ENCODE data around the gene QRICH1. TPM values are rescaled to one million over a fixed set of nuclear protein-coding genes. Genes with fewer than 3 reads are reported as not detected.
A peak's percentile ranks its signal among the peaks of the same experiment; 100 is the strongest.
"Not testable (repeated sequence)": the region's sequence is repeated elsewhere in the genome, so short reads cannot be mapped to it uniquely, and the experiment has no call there.

The QRICH1 gene
- total RNA-seq, 4 donors from 2014 or later, result 85.8 to 187 (median 115) TPM

DNA sequence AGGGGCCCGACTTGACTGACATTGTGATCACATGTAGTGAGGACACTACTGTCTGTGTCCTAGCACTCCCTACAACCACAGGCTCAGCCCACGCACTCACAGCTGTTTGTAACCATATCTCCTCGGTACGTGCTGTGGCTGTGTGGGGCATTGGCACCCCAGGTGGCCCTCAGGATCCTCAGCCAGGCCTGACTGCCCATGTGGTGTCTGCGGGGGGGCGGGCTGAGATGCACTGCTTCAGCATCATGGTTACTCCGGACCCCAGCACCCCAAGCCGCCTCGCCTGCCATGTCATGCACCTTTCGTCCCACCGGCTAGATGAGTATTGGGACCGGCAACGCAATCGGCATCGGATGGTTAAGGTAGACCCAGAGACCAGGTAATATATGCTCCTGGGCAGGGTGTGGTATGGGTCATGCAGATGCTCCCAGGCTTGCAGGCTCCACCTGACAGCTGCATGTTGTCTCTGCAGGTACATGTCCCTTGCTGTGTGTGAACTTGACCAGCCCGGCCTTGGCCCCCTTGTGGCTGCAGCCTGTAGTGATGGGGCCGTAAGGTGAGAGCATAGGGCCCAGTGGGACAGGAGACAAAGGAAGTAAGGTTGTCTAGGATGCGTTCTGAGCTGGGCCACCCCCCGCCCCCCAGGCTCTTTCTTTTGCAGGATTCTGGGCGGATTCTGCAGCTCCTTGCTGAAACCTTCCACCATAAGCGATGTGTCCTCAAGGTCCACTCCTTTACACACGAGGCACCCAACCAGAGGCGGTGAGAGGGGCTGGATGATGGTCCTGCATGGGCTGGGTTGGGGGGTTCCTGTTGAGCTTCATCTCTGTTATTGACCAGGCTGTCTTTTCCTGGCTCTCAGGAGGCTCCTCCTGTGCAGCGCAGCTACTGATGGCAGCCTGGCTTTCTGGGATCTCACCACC is 79.9 kb downstream of the QRICH1 start:
- no peaks in the 10 kb centered on the region for H3K9me3 ChIP-seq
- H3K4me1 ChIP-seq, result peaks cover 27% of the 10 kb centered on the region
- 76% methylated on average over 19 of the region's 24 CpGs for WGBS
- peaks cover 45% of the 10 kb centered on the region for H3K36me3 ChIP-seq
- TF ChIP-seq, protein P1, sequence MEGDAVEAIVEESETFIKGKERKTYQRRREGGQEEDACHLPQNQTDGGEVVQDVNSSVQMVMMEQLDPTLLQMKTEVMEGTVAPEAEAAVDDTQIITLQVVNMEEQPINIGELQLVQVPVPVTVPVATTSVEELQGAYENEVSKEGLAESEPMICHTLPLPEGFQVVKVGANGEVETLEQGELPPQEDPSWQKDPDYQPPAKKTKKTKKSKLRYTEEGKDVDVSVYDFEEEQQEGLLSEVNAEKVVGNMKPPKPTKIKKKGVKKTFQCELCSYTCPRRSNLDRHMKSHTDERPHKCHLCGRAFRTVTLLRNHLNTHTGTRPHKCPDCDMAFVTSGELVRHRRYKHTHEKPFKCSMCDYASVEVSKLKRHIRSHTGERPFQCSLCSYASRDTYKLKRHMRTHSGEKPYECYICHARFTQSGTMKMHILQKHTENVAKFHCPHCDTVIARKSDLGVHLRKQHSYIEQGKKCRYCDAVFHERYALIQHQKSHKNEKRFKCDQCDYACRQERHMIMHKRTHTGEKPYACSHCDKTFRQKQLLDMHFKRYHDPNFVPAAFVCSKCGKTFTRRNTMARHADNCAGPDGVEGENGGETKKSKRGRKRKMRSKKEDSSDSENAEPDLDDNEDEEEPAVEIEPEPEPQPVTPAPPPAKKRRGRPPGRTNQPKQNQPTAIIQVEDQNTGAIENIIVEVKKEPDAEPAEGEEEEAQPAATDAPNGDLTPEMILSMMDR (IDR thresholded peaks at IDR 0.05), result peak in 1 of 2 donors; percentile 64
- TF ChIP-seq POLR2A (IDR thresholded peaks at IDR 0.05), result no peak
- H3K27me3 ChIP-seq, result no peaks in the 10 kb centered on the region
- no peak overlapping the region for H3K27ac ChIP-seq
- no peak for DNase-seq (ENCODE audit: low spot score in 2 of 2)
- H3K4me3 ChIP-seq, result no peak overlapping the region

DNA sequence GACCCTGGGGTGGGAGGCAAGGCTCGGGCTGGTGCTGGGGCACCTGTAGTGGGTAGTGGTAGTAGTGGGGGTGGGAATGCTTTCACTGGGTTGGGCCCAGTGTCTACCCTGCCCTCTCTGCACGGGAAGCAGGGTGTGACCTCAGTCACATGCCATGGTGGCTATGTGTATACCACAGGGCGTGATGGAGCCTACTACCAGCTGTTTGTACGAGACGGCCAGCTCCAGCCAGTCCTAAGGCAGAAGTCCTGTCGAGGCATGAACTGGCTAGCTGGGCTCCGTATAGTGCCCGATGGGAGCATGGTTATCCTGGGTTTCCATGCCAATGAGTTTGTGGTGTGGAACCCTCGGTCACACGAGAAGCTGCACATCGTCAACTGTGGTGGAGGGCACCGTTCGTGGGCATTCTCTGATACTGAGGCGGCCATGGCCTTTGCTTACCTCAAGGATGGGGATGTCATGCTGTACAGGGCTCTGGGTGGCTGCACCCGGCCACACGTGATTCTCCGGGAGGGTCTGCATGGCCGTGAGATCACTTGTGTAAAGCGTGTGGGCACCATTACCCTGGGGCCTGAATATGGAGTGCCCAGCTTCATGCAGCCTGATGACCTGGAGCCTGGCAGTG is 80.6 kb downstream of the QRICH1 start:
- H3K4me1 ChIP-seq, result peaks cover 32% of the 10 kb centered on the region
- no peak overlapping the region for H3K27ac ChIP-seq
- 80% methylated on average over 13 of the region's 19 CpGs for WGBS
- peaks cover 45% of the 10 kb centered on the region for H3K36me3 ChIP-seq
- no peaks in the 10 kb centered on the region for H3K9me3 ChIP-seq
- no peaks in the 10 kb centered on the region for H3K27me3 ChIP-seq
- no peak overlapping the region for H3K4me3 ChIP-seq
- no peak for TF ChIP-seq EP300 (IDR thresholded peaks at IDR 0.05)
- no peak for TF ChIP-seq POLR2AphosphoS5 (IDR thresholded peaks at IDR 0.05)
- no peak for TF ChIP-seq POLR2A (IDR thresholded peaks at IDR 0.05)
- TF ChIP-seq, protein P1 (IDR thresholded peaks at IDR 0.05), result no peak
- DNase-seq (ENCODE audit: low spot score in 2 of 2), result no peak

GRCh38 chr3:49012441-49013017 is 81.3 kb downstream of the QRICH1 start:
- Histone ChIP-seq H3K36me3 (peaks cover 45% of the 10 kb centered on the region), H3K9me3 (no peaks in the 10 kb centered on the region), H3K4me1 (peaks cover 31% of the 10 kb centered on the region), H3K4me3 (no peak overlapping the region), H3K27ac (no peak overlapping the region), H3K27me3 (no peaks in the 10 kb centered on the region)
- TF ChIP-seq POLR2AphosphoS5 (IDR thresholded peaks at IDR 0.05) (no peak), EP300 (IDR thresholded peaks at IDR 0.05) (no peak), POLR2A (IDR thresholded peaks at IDR 0.05) (no peak)
- TF ChIP-seq, protein P1 (IDR thresholded peaks at IDR 0.05), result no peak
- WGBS, result 91% methylated on average over 8 of the region's 17 CpGs
- no peak for DNase-seq (ENCODE audit: low spot score in 2 of 2)

DNA sequence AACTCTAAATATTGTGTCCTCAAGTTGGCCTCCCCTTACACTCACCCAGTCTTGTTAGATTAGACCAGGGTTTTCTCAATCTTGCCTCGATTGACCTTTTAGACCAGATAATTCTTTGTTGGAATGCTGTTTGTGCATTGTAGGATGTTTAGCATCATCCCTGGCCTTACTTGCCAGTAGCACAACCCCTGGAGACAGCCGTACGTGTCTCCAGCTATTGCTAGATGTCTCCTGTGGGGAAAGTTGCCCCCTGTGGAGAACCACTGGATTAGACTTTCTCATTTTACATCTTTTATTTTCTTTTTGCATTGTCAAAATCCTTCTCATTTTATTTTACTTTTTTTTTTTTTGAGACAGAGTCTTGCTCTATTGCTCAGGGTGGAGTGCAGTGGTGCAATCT is 84.5 kb downstream of the QRICH1 start:
- WGBS, result 87% methylated on average over 3 of the region's 3 CpGs
- Histone ChIP-seq H3K4me3 (no peak overlapping the region), H3K27me3 (no peaks in the 10 kb centered on the region), H3K27ac (no peak overlapping the region), H3K36me3 (peaks cover 20% of the 10 kb centered on the region), H3K9me3 (no peaks in the 10 kb centered on the region), H3K4me1 (peaks cover 42% of the 10 kb centered on the region)
- DNase-seq (ENCODE audit: low spot score in 2 of 2), result no peak
- no peak for TF ChIP-seq POLR2AphosphoS5 (IDR thresholded peaks at IDR 0.05)
- TF ChIP-seq EP300 (IDR thresholded peaks at IDR 0.05), result no peak
- no peak for TF ChIP-seq POLR2A (IDR thresholded peaks at IDR 0.05)
- TF ChIP-seq, protein P1 (IDR thresholded peaks at IDR 0.05), result no peak

GRCh38 chr3:49008627-49009026 is 85.2 kb downstream of the QRICH1 start:
- H3K9me3 ChIP-seq; H3K27me3 ChIP-seq; DNase-seq (ENCODE audit: low spot score in 2 of 2): not testable (repeated sequence)
- Histone ChIP-seq H3K27ac (peak overlapping the region; percentile 91), H3K4me3 (peak overlapping the region; percentile 69), H3K36me3 (peaks cover 16% of the 10 kb centered on the region), H3K4me1 (peaks cover 41% of the 10 kb centered on the region)
- WGBS, result 89% methylated on average over 5 of the region's 5 CpGs

Data from suprapubic skin (tissue), 4 donors.